Omental fat pad (tissue), 4 donors: ENCODE data around the gene MEF2A. TPM values are rescaled to one million over a fixed set of nuclear protein-coding genes. Genes with fewer than 3 reads are reported as not detected.

Source experiments
- ATAC-seq: fragments of 150-250 bp; one replicate; pipeline ENCODE4 v1.9.1; 2016; ENCODE audit warnings: mild to moderate bottlenecking, moderate library complexity; ENCODE audit not compliant: low FRiP score
- DNase-seq: peaks from one replicate; pipeline ENCODE4 v3.0.0-alpha.2; 2019; ENCODE audit warnings: low spot score
- total RNA-seq, 4 donors: library from RNA; depleted of rRNA; stranded (reverse); fragments of >200 nt; gene quantifications; one replicate each; pipeline ENCODE4 v1.1.0, GENCODE V29; 2016
- TF ChIP-seq, protein P1 (sequence below), 3 donors: fragments of 450-650 bp; IDR thresholded peaks; one replicate each; pipeline ENCODE4 v1.5.1; 2016 to 2017; ENCODE audit warnings: antibody characterized with exemption in 3 of 3, mild to moderate bottlenecking in 3 of 3, moderate library complexity in 2 of 3

MEF2A gene
- total RNA-seq, 4 donors from 2014 or later, result 47.8 to 74.4 (median 54.0) TPM

DNA sequence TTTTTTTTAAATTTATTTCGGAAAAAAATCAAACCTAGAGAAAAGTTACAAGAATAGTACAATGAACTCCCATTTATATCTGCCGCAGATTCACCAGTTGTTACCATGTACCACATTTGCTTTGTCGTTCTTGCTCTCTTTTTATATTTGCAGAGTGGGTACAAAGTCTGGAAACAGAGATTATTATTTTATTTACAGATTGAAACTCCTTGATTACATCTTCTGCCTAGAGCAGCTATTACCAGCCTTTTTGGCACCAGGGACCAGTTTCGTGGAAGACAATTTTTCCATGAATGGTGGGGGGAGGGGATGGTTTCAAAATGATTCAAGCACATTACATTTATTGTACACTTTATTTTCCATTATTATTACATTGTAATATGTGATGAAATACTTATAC, 8.3 kb downstream of the MEF2A start:
- DNase-seq (no peak), ATAC-seq (no peak)
- TF ChIP-seq, protein P1, sequence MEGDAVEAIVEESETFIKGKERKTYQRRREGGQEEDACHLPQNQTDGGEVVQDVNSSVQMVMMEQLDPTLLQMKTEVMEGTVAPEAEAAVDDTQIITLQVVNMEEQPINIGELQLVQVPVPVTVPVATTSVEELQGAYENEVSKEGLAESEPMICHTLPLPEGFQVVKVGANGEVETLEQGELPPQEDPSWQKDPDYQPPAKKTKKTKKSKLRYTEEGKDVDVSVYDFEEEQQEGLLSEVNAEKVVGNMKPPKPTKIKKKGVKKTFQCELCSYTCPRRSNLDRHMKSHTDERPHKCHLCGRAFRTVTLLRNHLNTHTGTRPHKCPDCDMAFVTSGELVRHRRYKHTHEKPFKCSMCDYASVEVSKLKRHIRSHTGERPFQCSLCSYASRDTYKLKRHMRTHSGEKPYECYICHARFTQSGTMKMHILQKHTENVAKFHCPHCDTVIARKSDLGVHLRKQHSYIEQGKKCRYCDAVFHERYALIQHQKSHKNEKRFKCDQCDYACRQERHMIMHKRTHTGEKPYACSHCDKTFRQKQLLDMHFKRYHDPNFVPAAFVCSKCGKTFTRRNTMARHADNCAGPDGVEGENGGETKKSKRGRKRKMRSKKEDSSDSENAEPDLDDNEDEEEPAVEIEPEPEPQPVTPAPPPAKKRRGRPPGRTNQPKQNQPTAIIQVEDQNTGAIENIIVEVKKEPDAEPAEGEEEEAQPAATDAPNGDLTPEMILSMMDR (IDR thresholded peaks at IDR 0.05), result no peak

DNA sequence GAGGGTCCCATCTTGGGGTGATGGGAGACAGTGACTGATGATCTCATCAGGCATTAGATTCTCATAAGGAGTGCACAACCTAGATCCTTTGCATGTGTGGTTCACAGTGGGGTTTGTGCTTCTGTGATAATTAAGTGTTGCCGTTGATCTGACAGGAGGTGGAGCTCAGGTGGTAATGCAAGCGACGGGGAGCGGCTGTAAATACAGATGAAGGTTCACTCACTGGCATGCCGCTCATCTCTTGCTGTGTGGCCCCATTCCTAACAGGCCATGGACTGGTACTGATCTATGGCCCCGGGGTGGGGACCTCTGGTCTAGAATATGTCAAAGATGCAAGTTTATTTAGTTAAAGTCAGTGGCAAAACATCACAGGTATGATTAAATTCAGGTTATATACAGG, 8.7 kb downstream of the MEF2A start:
- TF ChIP-seq, protein P1 (IDR thresholded peaks at IDR 0.05), result no peak
- no peak for ATAC-seq
- no peak for DNase-seq

DNA sequence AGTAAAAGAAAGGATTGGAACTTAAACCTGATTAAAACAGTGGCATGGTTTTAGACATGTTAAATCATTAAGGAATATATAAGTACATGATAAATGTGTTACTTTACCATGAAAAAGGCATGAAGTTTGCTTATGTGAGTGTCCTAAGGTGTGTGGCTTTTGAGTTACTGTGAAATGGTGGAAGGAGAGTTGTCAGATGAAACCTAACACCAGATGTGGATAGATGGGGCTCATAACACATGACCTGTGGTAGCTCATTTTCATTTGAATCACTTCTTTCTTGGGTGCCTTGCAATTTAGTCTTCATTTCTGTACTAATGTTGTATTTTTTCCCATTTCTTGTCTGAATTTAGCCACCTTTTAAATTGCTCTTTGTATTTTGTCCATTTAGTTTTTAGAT, 13.0 kb downstream of the MEF2A start:
- TF ChIP-seq, protein P1 (IDR thresholded peaks at IDR 0.05), result no peak
- ATAC-seq (no peak), DNase-seq (no peak)

DNA sequence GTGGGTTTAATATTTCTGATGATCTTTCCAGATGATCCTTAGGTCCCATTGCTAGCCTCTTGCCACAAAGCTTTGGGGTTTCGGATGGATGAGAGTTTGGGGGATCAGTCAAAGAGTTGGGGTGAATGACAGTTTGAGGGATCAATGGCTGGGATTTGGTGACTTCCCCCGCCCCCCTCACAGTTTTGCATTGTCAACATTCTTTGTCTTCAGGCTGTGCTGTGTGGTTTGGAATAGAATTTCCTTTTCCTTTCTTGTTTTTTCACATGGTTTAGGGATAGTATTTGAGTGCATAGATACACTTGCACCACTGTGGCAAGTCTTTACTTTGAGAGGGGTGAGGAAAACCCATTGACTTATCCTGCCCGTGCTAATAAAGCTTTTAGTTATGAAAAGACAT, 14.3 kb downstream of the MEF2A start:
- ATAC-seq (no peak), DNase-seq (no peak)
- TF ChIP-seq, protein P1 (IDR thresholded peaks at IDR 0.05), result no peak

DNA sequence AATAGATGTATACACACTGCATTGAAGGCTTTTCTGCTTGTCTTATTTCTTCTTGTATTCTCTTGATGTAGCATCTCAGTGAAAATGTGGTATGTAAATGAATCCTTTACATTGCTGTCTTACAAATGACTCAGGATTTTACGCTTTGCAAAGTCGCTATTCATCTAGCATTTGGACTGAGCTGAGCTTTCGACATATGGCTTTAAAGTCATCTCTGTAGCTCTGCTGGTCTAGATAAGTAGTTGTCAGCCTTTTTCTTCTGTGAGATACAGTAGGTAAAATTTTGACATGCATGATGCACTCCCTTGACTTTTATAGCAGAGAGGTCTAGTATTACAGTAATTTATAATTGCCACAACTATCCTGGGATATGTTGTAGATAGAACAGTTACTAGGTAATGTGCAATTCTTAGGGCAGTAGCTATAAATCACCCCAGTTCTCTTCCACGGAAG, 16.8 kb downstream of the MEF2A start:
- ATAC-seq, result no peak
- no peak for DNase-seq
- TF ChIP-seq, protein P1 (IDR thresholded peaks at IDR 0.05), result no peak

DNA sequence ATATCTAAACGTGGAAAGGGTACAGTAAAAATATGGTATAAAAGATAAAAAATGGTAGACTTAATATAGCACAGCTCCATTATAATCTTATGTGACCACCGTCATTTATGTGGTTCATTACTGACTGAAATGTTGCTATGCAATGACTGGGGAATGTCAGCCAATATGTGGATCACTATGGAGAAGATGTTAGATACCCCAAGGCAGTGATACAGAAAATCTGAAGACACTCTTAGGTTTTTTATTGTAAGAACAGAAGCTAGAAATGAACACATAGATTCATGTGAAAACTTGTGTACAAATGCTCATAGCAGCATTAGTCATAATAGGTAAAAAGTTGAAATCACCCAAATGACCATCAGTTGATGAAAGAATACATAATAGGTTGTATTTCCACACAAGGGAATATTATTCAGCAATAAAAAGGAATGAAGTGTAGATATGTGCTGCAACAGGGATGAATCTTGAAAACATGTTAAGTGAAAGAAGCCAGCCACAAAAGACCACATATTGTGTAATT, 18.4 kb downstream of the MEF2A start:
- DNase-seq (no peak), ATAC-seq (no peak)
- TF ChIP-seq, protein P1 (IDR thresholded peaks at IDR 0.05), result no peak

DNA sequence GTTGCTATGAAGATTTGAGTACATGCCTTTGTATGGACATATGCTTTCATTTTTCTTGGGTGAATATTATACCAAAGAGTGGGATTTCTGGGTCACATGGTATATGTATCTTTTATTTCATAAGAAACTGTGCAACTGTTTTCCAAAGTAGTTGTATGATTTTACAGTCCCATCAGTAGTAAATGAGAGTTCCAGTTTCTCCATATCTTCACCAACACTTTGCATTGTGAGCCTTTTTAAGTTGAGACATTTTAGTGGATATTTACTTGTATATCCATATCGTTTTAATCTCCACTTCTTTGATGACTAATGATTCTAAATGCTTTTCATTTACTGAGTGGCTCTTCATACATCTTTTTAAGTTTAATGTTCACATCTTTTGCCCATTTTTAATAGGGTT, 20.3 kb downstream of the MEF2A start:
- ATAC-seq, result no peak
- no peak for DNase-seq
- TF ChIP-seq, protein P1 (IDR thresholded peaks at IDR 0.05), result no peak
